IMR-90 (cell line): ENCODE data around the gene PPFIA2. TPM values are rescaled to one million over a fixed set of nuclear protein-coding genes. Genes with fewer than 3 reads are reported as not detected.

Experiments
- ATAC-seq: fragments of 200-7000 bp; cut with Tn5 transposase; 2 replicates; pipeline ENCODE4 v1.9.1; 2020; ENCODE audit warnings: low read depth, mild to moderate bottlenecking, moderate library complexity
- BruUV-seq: library from RNA; stranded (reverse); fragments of 400-500 nt; replicated peaks from 2 replicates; lab custom pipeline; 2021; lab: Mats Ljungman, UMichigan
- CTCF ChIA-PET: fragments of 300-600 bp; formaldehyde crosslinking; extraction: SDS; loops from one replicate; lab custom pipeline; 2021; ENCODE audit warnings: antibody characterized with exemption; lab: Yijun Ruan, JAX
- POLR2A ChIA-PET: fragments of 300-600 bp; sonication (Branson Sonifier 250); formaldehyde crosslinking; loops from one replicate; lab custom pipeline; 2022; ENCODE audit warnings: antibody characterized with exemption; ENCODE audit not compliant: unreplicated experiment; lab: Charles Lee
- DNase-seq: peaks from one replicate; pipeline ENCODE4 v3.0.0; 2013
- H2AFZ ChIP-seq: replicated peaks from 2 replicates; pipeline ENCODE3; 2013; ENCODE audit warnings: low read length, mild to moderate bottlenecking; ENCODE audit not compliant: poor library complexity
- H2AK5ac ChIP-seq: 2 replicates; pipeline ENCODE4 v1.6.1; 2013; ENCODE audit warnings: low read depth, low read length, inconsistent platforms
- H2AK9ac ChIP-seq: replicated peaks from 2 replicates; pipeline ENCODE3; 2013; ENCODE audit warnings: mild to moderate bottlenecking, low read depth, low read length, moderate library complexity; ENCODE audit not compliant: poor library complexity
- H2BK120ac ChIP-seq: 2 replicates; pipeline ENCODE4 v1.6.1; 2013; ENCODE audit warnings: low read depth, low read length, inconsistent platforms
- H2BK15ac ChIP-seq: 3 replicates; pipeline ENCODE4 v1.6.1; 2013; ENCODE audit warnings: low read depth, low read length, inconsistent platforms
- H2BK20ac ChIP-seq: 2 replicates; pipeline ENCODE4 v1.6.1; 2013; ENCODE audit warnings: low read depth, mild to moderate bottlenecking, inconsistent platforms, low read length, moderate library complexity
- H2BK5ac ChIP-seq: 2 replicates; pipeline ENCODE4 v1.6.1; 2013; ENCODE audit warnings: mild to moderate bottlenecking, low read depth, low read length, inconsistent platforms; ENCODE audit not compliant: poor library complexity, severe bottlenecking
- H3K14ac ChIP-seq: replicated peaks from 2 replicates; pipeline ENCODE4 v1.6.1; 2013; ENCODE audit warnings: low read depth, low read length, inconsistent platforms
- H3K18ac ChIP-seq: 2 replicates; pipeline ENCODE4 v1.6.1; 2013; ENCODE audit warnings: low read depth, low read length, control low read depth
- H3K23ac ChIP-seq: 2 replicates; pipeline ENCODE4 v1.6.1; 2013; ENCODE audit warnings: low read depth, low read length, inconsistent platforms
- H3K27ac ChIP-seq: 2 replicates; pipeline ENCODE4 v1.5.1; 2013; ENCODE audit warnings: mild to moderate bottlenecking, control low read depth, low read length; ENCODE audit not compliant: insufficient read depth
- H3K27me3 ChIP-seq: 2 replicates; pipeline ENCODE4 v1.6.1; 2013; ENCODE audit warnings: low read length; ENCODE audit not compliant: control insufficient read depth, insufficient read depth
- H3K36me3 ChIP-seq: 2 replicates; pipeline ENCODE4 v1.6.1; 2013; ENCODE audit warnings: low read length, mixed read lengths; ENCODE audit not compliant: control insufficient read depth, insufficient read depth
- H3K4ac ChIP-seq: 2 replicates; pipeline ENCODE4 v1.6.1; 2013; ENCODE audit warnings: low read depth, low read length, inconsistent platforms
- H3K4me1 ChIP-seq: 2 replicates; pipeline ENCODE4 v1.6.1; 2013; ENCODE audit warnings: low read length, mixed read lengths; ENCODE audit not compliant: control insufficient read depth, insufficient read depth
- H3K4me2 ChIP-seq: 2 replicates; pipeline ENCODE4 v1.6.1; 2013; ENCODE audit warnings: low read depth, mild to moderate bottlenecking, control low read depth, low read length, moderate library complexity
- H3K4me3 ChIP-seq: 2 replicates; pipeline ENCODE4 v1.5.1; 2013; ENCODE audit warnings: low read depth, mild to moderate bottlenecking, control low read depth, low read length, moderate library complexity; ENCODE audit not compliant: insufficient read depth
- H3K56ac ChIP-seq: 2 replicates; pipeline ENCODE4 v1.6.1; 2013; ENCODE audit warnings: low read length, inconsistent platforms; ENCODE audit not compliant: insufficient read depth; ENCODE audit errors: extremely low read depth
- H3K79me1 ChIP-seq, 2 experiments: 2 replicates each; pipeline ENCODE4 v1.6.1; 2013; ENCODE audit warnings: low read length in 2 of 2, inconsistent platforms in 1 of 2, low read depth in 1 of 2
- H3K9ac ChIP-seq: 2 replicates; pipeline ENCODE4 v1.6.1; 2013; ENCODE audit warnings: low read depth, low read length, control low read depth
- H3K9me1 ChIP-seq: 2 replicates; pipeline ENCODE4 v1.6.1; 2013; ENCODE audit warnings: low read length, inconsistent platforms; ENCODE audit not compliant: insufficient read depth
- H3K9me3 ChIP-seq: 2 replicates; pipeline ENCODE4 v1.6.1; 2013; ENCODE audit warnings: low read length; ENCODE audit not compliant: control insufficient read depth, insufficient read depth
- H4K20me1 ChIP-seq: 2 replicates; pipeline ENCODE4 v1.6.1; 2013; ENCODE audit warnings: low read length, inconsistent platforms; ENCODE audit not compliant: insufficient read depth
- H4K5ac ChIP-seq: 2 replicates; pipeline ENCODE4 v1.6.1; 2013; ENCODE audit warnings: mild to moderate bottlenecking, low read depth, low read length, control low read depth
- H4K8ac ChIP-seq, 2 experiments: 2 replicates each; pipeline ENCODE4 v1.6.1; 2013; ENCODE audit warnings: low read depth in 2 of 2, low read length in 2 of 2, control low read depth in 1 of 2, inconsistent platforms in 1 of 2
- H4K91ac ChIP-seq: 2 replicates; pipeline ENCODE4 v1.6.1; 2013; ENCODE audit warnings: low read depth, low read length, inconsistent platforms; ENCODE audit not compliant: insufficient read depth
- BHLHE40 ChIP-seq: fragments of 150-350 bp; IDR thresholded peaks from 2 replicates; pipeline ENCODE4 v1.6.1; 2016; ENCODE audit warnings: mild to moderate bottlenecking, low read depth, low read length
- FOS ChIP-seq: fragments of 150-350 bp; IDR thresholded peaks from 2 replicates; pipeline ENCODE4 v1.6.1; 2016; ENCODE audit warnings: low read depth, low read length
- MAZ ChIP-seq: IDR thresholded peaks from 2 replicates; pipeline ENCODE4 v1.6.1; 2012; ENCODE audit warnings: low read depth, mild to moderate bottlenecking, low read length, improper control_type of control experiment, moderate library complexity, borderline replicate concordance
- MXI1 ChIP-seq: IDR thresholded peaks from 2 replicates; pipeline ENCODE4 v1.6.1; 2012; ENCODE audit warnings: low read depth, mild to moderate bottlenecking, low read length, moderate library complexity, borderline replicate concordance
- POLR2A ChIP-seq: IDR thresholded peaks from 2 replicates; pipeline ENCODE4 v1.6.1; 2012; ENCODE audit warnings: mild to moderate bottlenecking, low read depth, low read length
- RAD21 ChIP-seq: IDR thresholded peaks from 2 replicates; pipeline ENCODE4 v1.6.1; 2012; ENCODE audit warnings: low read length, improper control_type of control experiment
- RCOR1 ChIP-seq: IDR thresholded peaks from 2 replicates; pipeline ENCODE4 v1.6.1; 2012; ENCODE audit warnings: mild to moderate bottlenecking, low read length, improper control_type of control experiment; ENCODE audit not compliant: insufficient replicate concordance
- RFX5 ChIP-seq: IDR thresholded peaks from 2 replicates; pipeline ENCODE4 v1.8.0; 2012; ENCODE audit warnings: low read depth, mild to moderate bottlenecking, low read length, moderate library complexity
- USF2 ChIP-seq: fragments of 150-350 bp; IDR thresholded peaks from 2 replicates; pipeline ENCODE4 v1.6.1; 2017; ENCODE audit warnings: mild to moderate bottlenecking, antibody characterized with exemption, low read length, low read depth
- WGBS, 2 experiments: methylation state at CpG; one replicate each; pipeline versions ENCODE4 v1.1.5 to v1.1.7; 2013; ENCODE audit warnings: missing lambda C conversion rate in 2 of 2; ENCODE audit not compliant: insufficient read length in 1 of 2; ENCODE audit errors: extremely low coverage in 2 of 2; 5-methylcytosine and 5-hydroxymethylcytosine counted together
- dilution Hi-C: fragments of 300-500 bp; cut with HindIII; formaldehyde crosslinking; loops from one replicate; pipeline ENCODE4 v1.14.3; 2018; ENCODE audit warnings: low sequenced_read_pairs; ENCODE audit not compliant: unreplicated experiment
- in situ Hi-C: fragments of 300-500 bp; cut with MboI; formaldehyde crosslinking; loops from 3 replicates; pipeline ENCODE4 v1.14.3; 2019; ENCODE audit warnings: low sequenced_read_pairs, inconsistent platforms, mixed read lengths
- intact Hi-C: fragments of 100-400 bp; cut with micrococcal nuclease; formaldehyde crosslinking; loops from 2 replicates; pipeline ENCODE4 v1.10.0; 2022
- polyA plus RNA-seq, 3 experiments: library from polyadenylated mRNA; depleted of rRNA; stranded (reverse); fragments of >200 nt; gene quantifications; 2 replicates each; pipeline ENCODE4 v1.2.3, GENCODE V29; 2012; ENCODE audit warnings: low replicate concordance in 1 of 3
- total RNA-seq: library from RNA; depleted of rRNA; stranded (reverse); fragments of >200 nt; gene quantifications from 2 replicates; pipeline ENCODE4 v1.2.3, GENCODE V29; 2012
- TF ChIP-seq, protein P1 (sequence below): conservative IDR thresholded peaks from 2 replicates; pipeline ENCODE4 v1.5.1; 2012; ENCODE audit warnings: mild to moderate bottlenecking, low read depth, low read length, improper control_type of control experiment
- TF ChIP-seq, protein P2 (sequence below): fragments of 150-350 bp; IDR thresholded peaks from 2 replicates; pipeline ENCODE4 v1.6.1; 2016; ENCODE audit warnings: low read depth, mild to moderate bottlenecking, low read length, moderate library complexity, borderline replicate concordance

Gene PPFIA2
- total and polyA plus RNA-seq, 2 of the 4 experiments (the other 2 are of a cell fraction): 0.29 to 1.3 TPM

GRCh38 chr12:81520064-81520945 lies 238.8 kb downstream of the PPFIA2 start:
- Histone ChIP-seq H3K4me1 (no peaks in the 10 kb centered on the region), H3K79me1 (no peaks in the 10 kb centered on the region), H4K5ac (no peak overlapping the region), H3K36me3 (no peaks in the 10 kb centered on the region), H2BK120ac (no peak overlapping the region), H3K18ac (no peak overlapping the region), H3K14ac (no peak overlapping the region), H3K27me3 (no peaks in the 10 kb centered on the region), H4K8ac (no peak overlapping the region), H2BK20ac (no peak overlapping the region), H2AFZ (no peak overlapping the region), H4K91ac (no peak overlapping the region), H3K23ac (no peak overlapping the region), H3K4me2 (no peak overlapping the region; the same call in 1 of the 2 replicates), H3K4ac (no peak overlapping the region), H3K9me3 (peaks cover 4% of the 10 kb centered on the region; the same call in 1 of the 2 replicates), H2AK5ac (no peak overlapping the region), H3K9ac (no peak overlapping the region), H3K4me3 (no peak overlapping the region), H2BK5ac (no peak overlapping the region), H3K56ac (no peak overlapping the region), H2AK9ac (no peak overlapping the region), H3K9me1 (no peaks in the 10 kb centered on the region), H3K27ac (no peak overlapping the region), H4K20me1 (no peaks in the 10 kb centered on the region), H2BK15ac (no peak overlapping the region)
- in situ Hi-C loops (no loop called here), intact Hi-C loops (no loop called here), dilution Hi-C loops (no loop called here)
- ATAC-seq (no peak), DNase-seq (no peak)
- no CpG with 5 or more reads among the region's 6 CpGs for WGBS, 2 experiments
- TF ChIP-seq RAD21 (no peak), USF2 (no peak), BHLHE40 (no peak), RFX5 (no peak), MAZ (no peak), RCOR1 (no peak), FOS (no peak), MXI1 (no peak), POLR2A (no peak)
- TF ChIP-seq, protein P1, sequence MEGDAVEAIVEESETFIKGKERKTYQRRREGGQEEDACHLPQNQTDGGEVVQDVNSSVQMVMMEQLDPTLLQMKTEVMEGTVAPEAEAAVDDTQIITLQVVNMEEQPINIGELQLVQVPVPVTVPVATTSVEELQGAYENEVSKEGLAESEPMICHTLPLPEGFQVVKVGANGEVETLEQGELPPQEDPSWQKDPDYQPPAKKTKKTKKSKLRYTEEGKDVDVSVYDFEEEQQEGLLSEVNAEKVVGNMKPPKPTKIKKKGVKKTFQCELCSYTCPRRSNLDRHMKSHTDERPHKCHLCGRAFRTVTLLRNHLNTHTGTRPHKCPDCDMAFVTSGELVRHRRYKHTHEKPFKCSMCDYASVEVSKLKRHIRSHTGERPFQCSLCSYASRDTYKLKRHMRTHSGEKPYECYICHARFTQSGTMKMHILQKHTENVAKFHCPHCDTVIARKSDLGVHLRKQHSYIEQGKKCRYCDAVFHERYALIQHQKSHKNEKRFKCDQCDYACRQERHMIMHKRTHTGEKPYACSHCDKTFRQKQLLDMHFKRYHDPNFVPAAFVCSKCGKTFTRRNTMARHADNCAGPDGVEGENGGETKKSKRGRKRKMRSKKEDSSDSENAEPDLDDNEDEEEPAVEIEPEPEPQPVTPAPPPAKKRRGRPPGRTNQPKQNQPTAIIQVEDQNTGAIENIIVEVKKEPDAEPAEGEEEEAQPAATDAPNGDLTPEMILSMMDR: no peak
- TF ChIP-seq, protein P2, sequence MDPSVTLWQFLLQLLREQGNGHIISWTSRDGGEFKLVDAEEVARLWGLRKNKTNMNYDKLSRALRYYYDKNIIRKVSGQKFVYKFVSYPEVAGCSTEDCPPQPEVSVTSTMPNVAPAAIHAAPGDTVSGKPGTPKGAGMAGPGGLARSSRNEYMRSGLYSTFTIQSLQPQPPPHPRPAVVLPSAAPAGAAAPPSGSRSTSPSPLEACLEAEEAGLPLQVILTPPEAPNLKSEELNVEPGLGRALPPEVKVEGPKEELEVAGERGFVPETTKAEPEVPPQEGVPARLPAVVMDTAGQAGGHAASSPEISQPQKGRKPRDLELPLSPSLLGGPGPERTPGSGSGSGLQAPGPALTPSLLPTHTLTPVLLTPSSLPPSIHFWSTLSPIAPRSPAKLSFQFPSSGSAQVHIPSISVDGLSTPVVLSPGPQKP: no peak
- POLR2A ChIA-PET: no interaction called here
- CTCF ChIA-PET: no interaction called here
- no TSS peak for BruUV-seq
